IMR-90 (cell line): Measurements from ENCODE around the gene KBTBD4. TPM values are rescaled to one million over a fixed set of nuclear protein-coding genes. Genes with fewer than 3 reads are reported as not detected.

Experiments
- ATAC-seq: fragments of 200-7000 bp; cut with Tn5 transposase; 2 replicates; pipeline ENCODE4 v1.9.1; 2020; ENCODE audit warnings: low read depth, mild to moderate bottlenecking, moderate library complexity
- BruUV-seq: library from RNA; stranded (reverse); fragments of 400-500 nt; replicated peaks from 2 replicates; lab custom pipeline; 2021; lab: Mats Ljungman, UMichigan
- CTCF ChIA-PET: fragments of 300-600 bp; formaldehyde crosslinking; extraction: SDS; loops from one replicate; lab custom pipeline; 2021; ENCODE audit warnings: antibody characterized with exemption; lab: Yijun Ruan, JAX
- POLR2A ChIA-PET: fragments of 300-600 bp; sonication (Branson Sonifier 250); formaldehyde crosslinking; loops from one replicate; lab custom pipeline; 2022; ENCODE audit warnings: antibody characterized with exemption; ENCODE audit not compliant: unreplicated experiment; lab: Charles Lee
- DNase-seq: peaks from one replicate; pipeline ENCODE4 v3.0.0; 2013
- H2AFZ ChIP-seq: replicated peaks from 2 replicates; pipeline ENCODE3; 2013; ENCODE audit warnings: low read length, mild to moderate bottlenecking; ENCODE audit not compliant: poor library complexity
- H2AK5ac ChIP-seq: 2 replicates; pipeline ENCODE4 v1.6.1; 2013; ENCODE audit warnings: low read depth, low read length, inconsistent platforms
- H2AK9ac ChIP-seq: replicated peaks from 2 replicates; pipeline ENCODE3; 2013; ENCODE audit warnings: mild to moderate bottlenecking, low read depth, low read length, moderate library complexity; ENCODE audit not compliant: poor library complexity
- H2BK120ac ChIP-seq: 2 replicates; pipeline ENCODE4 v1.6.1; 2013; ENCODE audit warnings: low read depth, low read length, inconsistent platforms
- H2BK15ac ChIP-seq: 3 replicates; pipeline ENCODE4 v1.6.1; 2013; ENCODE audit warnings: low read depth, low read length, inconsistent platforms
- H2BK20ac ChIP-seq: 2 replicates; pipeline ENCODE4 v1.6.1; 2013; ENCODE audit warnings: low read depth, mild to moderate bottlenecking, inconsistent platforms, low read length, moderate library complexity
- H2BK5ac ChIP-seq: 2 replicates; pipeline ENCODE4 v1.6.1; 2013; ENCODE audit warnings: mild to moderate bottlenecking, low read depth, low read length, inconsistent platforms; ENCODE audit not compliant: poor library complexity, severe bottlenecking
- H3K14ac ChIP-seq: replicated peaks from 2 replicates; pipeline ENCODE4 v1.6.1; 2013; ENCODE audit warnings: low read depth, low read length, inconsistent platforms
- H3K18ac ChIP-seq: 2 replicates; pipeline ENCODE4 v1.6.1; 2013; ENCODE audit warnings: low read depth, low read length, control low read depth
- H3K23ac ChIP-seq: 2 replicates; pipeline ENCODE4 v1.6.1; 2013; ENCODE audit warnings: low read depth, low read length, inconsistent platforms
- H3K27ac ChIP-seq: 2 replicates; pipeline ENCODE4 v1.5.1; 2013; ENCODE audit warnings: mild to moderate bottlenecking, control low read depth, low read length; ENCODE audit not compliant: insufficient read depth
- H3K27me3 ChIP-seq: 2 replicates; pipeline ENCODE4 v1.6.1; 2013; ENCODE audit warnings: low read length; ENCODE audit not compliant: control insufficient read depth, insufficient read depth
- H3K36me3 ChIP-seq: 2 replicates; pipeline ENCODE4 v1.6.1; 2013; ENCODE audit warnings: low read length, mixed read lengths; ENCODE audit not compliant: control insufficient read depth, insufficient read depth
- H3K4ac ChIP-seq: 2 replicates; pipeline ENCODE4 v1.6.1; 2013; ENCODE audit warnings: low read depth, low read length, inconsistent platforms
- H3K4me1 ChIP-seq: 2 replicates; pipeline ENCODE4 v1.6.1; 2013; ENCODE audit warnings: low read length, mixed read lengths; ENCODE audit not compliant: control insufficient read depth, insufficient read depth
- H3K4me2 ChIP-seq: 2 replicates; pipeline ENCODE4 v1.6.1; 2013; ENCODE audit warnings: low read depth, mild to moderate bottlenecking, control low read depth, low read length, moderate library complexity
- H3K4me3 ChIP-seq: 2 replicates; pipeline ENCODE4 v1.5.1; 2013; ENCODE audit warnings: low read depth, mild to moderate bottlenecking, control low read depth, low read length, moderate library complexity; ENCODE audit not compliant: insufficient read depth
- H3K56ac ChIP-seq: 2 replicates; pipeline ENCODE4 v1.6.1; 2013; ENCODE audit warnings: low read length, inconsistent platforms; ENCODE audit not compliant: insufficient read depth; ENCODE audit errors: extremely low read depth
- H3K79me1 ChIP-seq, 2 experiments: 2 replicates each; pipeline ENCODE4 v1.6.1; 2013; ENCODE audit warnings: low read length in 2 of 2, inconsistent platforms in 1 of 2, low read depth in 1 of 2
- H3K9ac ChIP-seq: 2 replicates; pipeline ENCODE4 v1.6.1; 2013; ENCODE audit warnings: low read depth, low read length, control low read depth
- H3K9me1 ChIP-seq: 2 replicates; pipeline ENCODE4 v1.6.1; 2013; ENCODE audit warnings: low read length, inconsistent platforms; ENCODE audit not compliant: insufficient read depth
- H3K9me3 ChIP-seq: 2 replicates; pipeline ENCODE4 v1.6.1; 2013; ENCODE audit warnings: low read length; ENCODE audit not compliant: control insufficient read depth, insufficient read depth
- H4K20me1 ChIP-seq: 2 replicates; pipeline ENCODE4 v1.6.1; 2013; ENCODE audit warnings: low read length, inconsistent platforms; ENCODE audit not compliant: insufficient read depth
- H4K5ac ChIP-seq: 2 replicates; pipeline ENCODE4 v1.6.1; 2013; ENCODE audit warnings: mild to moderate bottlenecking, low read depth, low read length, control low read depth
- H4K8ac ChIP-seq, 2 experiments: 2 replicates each; pipeline ENCODE4 v1.6.1; 2013; ENCODE audit warnings: low read depth in 2 of 2, low read length in 2 of 2, control low read depth in 1 of 2, inconsistent platforms in 1 of 2
- H4K91ac ChIP-seq: 2 replicates; pipeline ENCODE4 v1.6.1; 2013; ENCODE audit warnings: low read depth, low read length, inconsistent platforms; ENCODE audit not compliant: insufficient read depth
- BHLHE40 ChIP-seq: fragments of 150-350 bp; IDR thresholded peaks from 2 replicates; pipeline ENCODE4 v1.6.1; 2016; ENCODE audit warnings: mild to moderate bottlenecking, low read depth, low read length
- CTCF ChIP-seq: conservative IDR thresholded peaks from 2 replicates; pipeline ENCODE4 v1.5.1; 2012; ENCODE audit warnings: mild to moderate bottlenecking, low read depth, low read length, improper control_type of control experiment
- FOS ChIP-seq: fragments of 150-350 bp; IDR thresholded peaks from 2 replicates; pipeline ENCODE4 v1.6.1; 2016; ENCODE audit warnings: low read depth, low read length
- whole genome bisulfite sequencing, 2 experiments: methylation state at CpG; one replicate each; pipeline versions ENCODE4 v1.1.5 to v1.1.7; 2013; ENCODE audit warnings: missing lambda C conversion rate in 2 of 2; ENCODE audit not compliant: insufficient read length in 1 of 2; ENCODE audit errors: extremely low coverage in 2 of 2; 5-methylcytosine and 5-hydroxymethylcytosine counted together
- dilution Hi-C: fragments of 300-500 bp; cut with HindIII; formaldehyde crosslinking; loops from one replicate; pipeline ENCODE4 v1.14.3; 2018; ENCODE audit warnings: low sequenced_read_pairs; ENCODE audit not compliant: unreplicated experiment
- in situ Hi-C: fragments of 300-500 bp; cut with MboI; formaldehyde crosslinking; loops from 3 replicates; pipeline ENCODE4 v1.14.3; 2019; ENCODE audit warnings: low sequenced_read_pairs, inconsistent platforms, mixed read lengths
- intact Hi-C: fragments of 100-400 bp; cut with micrococcal nuclease; formaldehyde crosslinking; loops from 2 replicates; pipeline ENCODE4 v1.10.0; 2022
- polyA plus RNA-seq, 3 experiments: library from polyadenylated mRNA; depleted of rRNA; stranded (reverse); fragments of >200 nt; gene quantifications; 2 replicates each; pipeline ENCODE4 v1.2.3, GENCODE V29; 2012; ENCODE audit warnings: low replicate concordance in 1 of 3
- total RNA-seq: library from RNA; depleted of rRNA; stranded (reverse); fragments of >200 nt; gene quantifications from 2 replicates; pipeline ENCODE4 v1.2.3, GENCODE V29; 2012

KBTBD4 gene
- total and polyA plus RNA-seq, 2 of the 4 experiments (the other 2 are of a cell fraction) = 14.9 to 41.6 TPM

GRCh38 chr11:47595029-47595428 lies 16.3 kb upstream of the KBTBD4 start:
- Histone ChIP-seq H3K27me3 (peaks cover 52% of the 10 kb centered on the region), H2BK120ac (no peak overlapping the region), H3K18ac (no peak overlapping the region), H3K9ac (no peak overlapping the region), H2AK5ac (no peak overlapping the region), H3K4me1 (no peaks in the 10 kb centered on the region), H4K5ac (no peak overlapping the region), H3K9me1 (no peaks in the 10 kb centered on the region), H4K8ac (no peak overlapping the region), H3K56ac (no peak overlapping the region), H4K20me1 (no peaks in the 10 kb centered on the region), H3K27ac (no peak overlapping the region), H3K4ac (no peak overlapping the region), H2AK9ac (no peak overlapping the region), H3K14ac (no peak overlapping the region), H2AFZ (no peak overlapping the region), H2BK15ac (no peak overlapping the region), H4K91ac (no peak overlapping the region), H3K79me1 (no peaks in the 10 kb centered on the region), H2BK5ac (no peak overlapping the region), H3K23ac (no peak overlapping the region), H3K36me3 (no peaks in the 10 kb centered on the region), H3K9me3 (no peaks in the 10 kb centered on the region; the same call in 1 of the 2 replicates), H2BK20ac (no peak overlapping the region), H3K4me2 (no peak overlapping the region), H3K4me3 (no peak overlapping the region)
- dilution Hi-C loops = no loop called here
- WGBS, 2 experiments = 40% methylated on average over 2 of the region's 7 CpGs; no CpG with 5 or more reads in 1 of the 2 experiments
- in situ Hi-C loops = no loop called here
- ChIA-PET POLR2A (no interaction called here), CTCF (interaction anchor here (0.9 to 1.1 kb wide), 3 partner anchors 9 to 31 kb away, joined by 3 to 6 read pairs (median 5); partner anchors contain the start of gene FAM180B)
- ATAC-seq (no peak), DNase-seq (no peak)
- intact Hi-C loops = no loop called here
- TF ChIP-seq CTCF = no peak
- no peak for TF ChIP-seq FOS
- TF ChIP-seq BHLHE40 = no peak
- no TSS peak for BruUV-seq
